ENCODE data around the gene CTTN.

- TF ChIP-seq YY1 (IDR thresholded peaks at IDR 0.05; ENCODE audit: insufficient read depth, insufficient read length): no peak
- TF ChIP-seq SUZ12 (IDR thresholded peaks at IDR 0.05; ENCODE audit: extremely low read depth, insufficient read depth, insufficient read length): no peak
- TF ChIP-seq ZNF274 (IDR thresholded peaks at IDR 0.05; ENCODE audit: low read depth, low read length): no peak
Observed at GRCh38 chr11:70474710-70475109, 76.4 kb downstream of the CTTN start.

Measured in NT2/D1 (cell line).